Mucosa of descending colon (tissue), 3 donors: Measurements from ENCODE around the gene PHACTR2. TPM values are rescaled to one million over a fixed set of nuclear protein-coding genes. Genes with fewer than 3 reads are reported as not detected.
A peak's percentile ranks its signal among the peaks of the same experiment; 100 is the strongest.

Experiments
- ATAC-seq: fragments of 200-7000 bp; cut with Tn5 transposase; one replicate; pipeline ENCODE4 v1.9.1; 2020; ENCODE audit warnings: mild to moderate bottlenecking, moderate library complexity
- DNase-seq, 3 donors: peaks; one replicate each; pipeline ENCODE4 v3.0.0-alpha.2; 2020
- H3K36me3 ChIP-seq: fragments of 200-600 bp; one replicate; pipeline ENCODE4 v1.8.0; 2021; ENCODE audit warnings: low read depth, mild to moderate bottlenecking
- H3K4me1 ChIP-seq: fragments of 200-600 bp; one replicate; pipeline ENCODE4 v1.8.0; 2021; ENCODE audit warnings: low read depth, mild to moderate bottlenecking
- H3K4me3 ChIP-seq: fragments of 200-600 bp; one replicate; pipeline ENCODE4 v1.8.0; 2021; ENCODE audit warnings: mild to moderate bottlenecking
- H3K9me3 ChIP-seq: fragments of 200-600 bp; one replicate; pipeline ENCODE4 v1.8.0; 2021; ENCODE audit warnings: mild to moderate bottlenecking
- CTCF ChIP-seq: fragments of 200-600 bp; IDR thresholded peaks from one replicate; pipeline ENCODE4 v1.8.0; 2022; ENCODE audit warnings: antibody characterized with exemption, mild to moderate bottlenecking
- intact Hi-C, 2 donors: fragments of 100-400 bp; cut with DNase I in 1 of 2; cut with micrococcal nuclease in 1 of 2; formaldehyde crosslinking; loops; one replicate each; pipeline versions ENCODE4 v1.11.0 to v1.11.1; 2022; cut with DNase I, micrococcal nuclease
- total RNA-seq, 3 donors: library from RNA; stranded (reverse); fragmentation: NEBNext Ultra II Directional in 2 of 3; extraction: Animal tissue kit (Norgen Biotek cat#: 25700) in 2 of 3; gene quantifications; one replicate each; pipeline versions ENCODE4 v1.2.1 to v1.2.4, GENCODE V29; 2021 to 2023
- donor health status: DM: no; HTN: no; CAD: no; lungs with moderate emphysema.
- donor health status: DM: no; HTN: no; CAD: no.
- donor health status: DM: no; HTN: yes; CAD: no.

The PHACTR2 gene
- total RNA-seq, 3 donors from 2014 or later: 49.5 to 70.8 (median 53.4) TPM

GRCh38 chr6:143744551-143745165 is 66.9 kb downstream of the PHACTR2 start:
- peaks cover 40% of the 10 kb centered on the region for H3K4me1 ChIP-seq
- no peak for TF ChIP-seq CTCF
- H3K4me3 ChIP-seq: no peak overlapping the region
- DNase-seq: peak; percentile 58 to 69 (median 59)
- ATAC-seq: peak; percentile 81
- H3K9me3 ChIP-seq: no peaks in the 10 kb centered on the region
- no peaks in the 10 kb centered on the region for H3K36me3 ChIP-seq
- intact Hi-C loops: no loop called here

- ATAC-seq (peak; percentile 77), DNase-seq (peak in 2 of 3 donors; percentile 57 to 79)
- TF ChIP-seq CTCF: no peak
- no peaks in the 10 kb centered on the region for H3K9me3 ChIP-seq
- intact Hi-C loops: no loop called here
- no peaks in the 10 kb centered on the region for H3K36me3 ChIP-seq
- no peak overlapping the region for H3K4me3 ChIP-seq
- H3K4me1 ChIP-seq: peaks cover 40% of the 10 kb centered on the region
These were observed 67.7 kb downstream of the PHACTR2 start for GRCh38 chr6:143745166-143746133.

- Histone ChIP-seq H3K4me1 (peaks cover 40% of the 10 kb centered on the region), H3K4me3 (no peak overlapping the region), H3K9me3 (no peaks in the 10 kb centered on the region), H3K36me3 (no peaks in the 10 kb centered on the region)
- ATAC-seq: peak; percentile 33
- no peak for TF ChIP-seq CTCF
- intact Hi-C loops: no loop called here
- DNase-seq: no peak
These were observed 68.7 kb downstream of the PHACTR2 start for GRCh38 chr6:143746202-143747119.

GRCh38 chr6:143747347-143747842 is 69.6 kb downstream of the PHACTR2 start:
- peak in 1 of 3 donors; percentile 31 for DNase-seq

More at GRCh38 chr6:143747347-143747842, 69.6 kb downstream of the PHACTR2 start:
- ATAC-seq: peak; percentile 45
- Histone ChIP-seq H3K4me3 (no peak overlapping the region), H3K9me3 (no peaks in the 10 kb centered on the region), H3K4me1 (peaks cover 40% of the 10 kb centered on the region), H3K36me3 (no peaks in the 10 kb centered on the region)
- no peak for TF ChIP-seq CTCF
- intact Hi-C loops: no loop called here
